Tibial nerve (tissue), 4 donors: Measurements from ENCODE around the gene PITPNM3. TPM values are rescaled to one million over a fixed set of nuclear protein-coding genes. Genes with fewer than 3 reads are reported as not detected.

Experiments
- DNase-seq, 2 donors: peaks; one replicate each; pipeline ENCODE4 v3.0.0-alpha.2; 2019; ENCODE audit warnings: low spot score in 2 of 2
- H3K27ac ChIP-seq, 4 donors: fragments of 200-600 bp; sonication (generic) in 3 of 4; one replicate each; pipeline ENCODE4 v1.5.1; 2017 to 2019; ENCODE audit warnings: mild to moderate bottlenecking in 1 of 4
- H3K27me3 ChIP-seq, 2 donors: fragments of 200-600 bp; sonication (generic) in 1 of 2; one replicate each; pipeline versions ENCODE4 v1.5.1 to v1.6.0; 2017 to 2019
- H3K36me3 ChIP-seq, 3 donors: fragments of 200-600 bp; sonication (generic); one replicate each; pipeline ENCODE4 v1.5.1; 2018 to 2019
- H3K4me1 ChIP-seq, 4 donors: fragments of 200-600 bp; sonication (generic) in 3 of 4; one replicate each; pipeline ENCODE4 v1.5.1; 2017 to 2019
- H3K4me3 ChIP-seq, 4 donors: fragments of 200-600 bp; sonication (generic) in 3 of 4; one replicate each; pipeline ENCODE4 v1.5.1; 2017 to 2019; ENCODE audit warnings: mild to moderate bottlenecking in 1 of 4, moderate library complexity in 1 of 4
- H3K9me3 ChIP-seq, 4 donors: fragments of 200-600 bp; sonication (generic) in 3 of 4; one replicate each; pipeline ENCODE4 v1.5.1; 2017 to 2019
- CTCF ChIP-seq, 5 experiments: fragments of 200-600 bp in 3 of 5; fragments of 450-650 bp in 2 of 5; sonication (generic) in 3 of 5; IDR thresholded peaks; one replicate each; pipeline ENCODE4 v1.5.1; 2016 to 2019; ENCODE audit warnings: antibody characterized with exemption in 5 of 5, mild to moderate bottlenecking in 3 of 5, moderate library complexity in 2 of 5
- EP300 ChIP-seq, 2 donors: sonication (generic); formaldehyde crosslinking; IDR thresholded peaks; one replicate each; pipeline ENCODE4 v1.6.1; 2017; ENCODE audit warnings: antibody characterized with exemption in 2 of 2, mild to moderate bottlenecking in 1 of 2
- POLR2A ChIP-seq, 2 donors: fragments of 450-650 bp; IDR thresholded peaks; one replicate each; pipeline ENCODE4 v1.6.1; 2017; ENCODE audit warnings: antibody characterized with exemption in 2 of 2, mild to moderate bottlenecking in 2 of 2, moderate library complexity in 2 of 2
- WGBS, 2 donors: methylation state at CpG; one replicate each; pipeline ENCODE4 v1.1.5; 2018; 5-methylcytosine and 5-hydroxymethylcytosine counted together
- total RNA-seq, 4 donors: library from RNA; depleted of rRNA; stranded (reverse); fragments of >200 nt; gene quantifications; one replicate each; pipeline ENCODE4 v1.1.0, GENCODE V29; 2016

PITPNM3 gene
- total RNA-seq, 4 donors from 2014 or later = 0.90 to 5.2 (median 2.3) TPM

- 80 to 81% methylated on average over 9 to 10 of the region's 10 CpGs for WGBS, 2 donors
- no peak overlapping the region for H3K4me3 ChIP-seq
- DNase-seq = no peak
Observed at GRCh38 chr17:6546069-6546718, 10.2 kb downstream of the PITPNM3 start.

GRCh38 chr17:6545291-6545690 is 11.1 kb downstream of the PITPNM3 start:
- Histone ChIP-seq H3K36me3 (no peaks in the 10 kb centered on the region), H3K4me1 (peaks cover 0 to 9% (median 0%) of the 10 kb centered on the region in 4 donors), H3K27me3 (no peaks in the 10 kb centered on the region), H3K9me3 (no peaks in the 10 kb centered on the region), H3K27ac (no peak overlapping the region), H3K4me3 (no peak overlapping the region)
- TF ChIP-seq CTCF (IDR thresholded peaks at IDR 0.05) = no peak
- no peak for TF ChIP-seq EP300 (IDR thresholded peaks at IDR 0.05)
- TF ChIP-seq POLR2A (IDR thresholded peaks at IDR 0.05) = no peak
- WGBS, 2 donors = 50 to 56% methylated on average over 8 of the region's 8 CpGs
- DNase-seq = no peak

More at GRCh38 chr17:6546069-6546718, 10.2 kb downstream of the PITPNM3 start:
- TF ChIP-seq POLR2A (IDR thresholded peaks at IDR 0.05) = no peak
- no peak for TF ChIP-seq EP300 (IDR thresholded peaks at IDR 0.05)
- no peak for TF ChIP-seq CTCF (IDR thresholded peaks at IDR 0.05)
- Histone ChIP-seq H3K9me3 (no peaks in the 10 kb centered on the region), H3K36me3 (no peaks in the 10 kb centered on the region), H3K27me3 (no peaks in the 10 kb centered on the region), H3K4me1 (peaks cover 0 to 9% (median 0%) of the 10 kb centered on the region in 4 donors), H3K27ac (no peak overlapping the region)

GRCh38 chr17:6544011-6544370 is 12.4 kb downstream of the PITPNM3 start:
- Histone ChIP-seq H3K36me3 (no peaks in the 10 kb centered on the region), H3K4me3 (no peak overlapping the region), H3K27ac (no peak overlapping the region), H3K4me1 (peaks cover 0 to 9% (median 0%) of the 10 kb centered on the region in 4 donors), H3K9me3 (peaks cover 0 to 5% (median 0%) of the 10 kb centered on the region in 4 donors), H3K27me3 (no peaks in the 10 kb centered on the region)
- TF ChIP-seq CTCF (IDR thresholded peaks at IDR 0.05) (no peak), EP300 (IDR thresholded peaks at IDR 0.05) (no peak), POLR2A (IDR thresholded peaks at IDR 0.05) (no peak)
- WGBS, 2 donors = 87 to 96% methylated on average over 3 to 5 of the region's 5 CpGs
- no peak for DNase-seq

- Histone ChIP-seq H3K4me1 (peaks cover 0 to 4% (median 0%) of the 10 kb centered on the region in 4 donors), H3K27me3 (no peaks in the 10 kb centered on the region), H3K4me3 (no peak overlapping the region), H3K36me3 (no peaks in the 10 kb centered on the region), H3K9me3 (peaks cover 0 to 8% (median 0%) of the 10 kb centered on the region in 4 donors), H3K27ac (no peak overlapping the region)
- WGBS, 2 donors = 79 to 81% methylated on average over 16 of the region's 16 CpGs
- no peak for TF ChIP-seq CTCF (IDR thresholded peaks at IDR 0.05)
- no peak for TF ChIP-seq EP300 (IDR thresholded peaks at IDR 0.05)
- TF ChIP-seq POLR2A (IDR thresholded peaks at IDR 0.05) = no peak
- no peak for DNase-seq
Observed at GRCh38 chr17:6543079-6544010, 13.0 kb downstream of the PITPNM3 start.

GRCh38 chr17:6542577-6542976 is 13.8 kb downstream of the PITPNM3 start:
- H3K4me3 ChIP-seq = no peak overlapping the region
- DNase-seq = no peak
- no peaks in the 10 kb centered on the region for H3K27me3 ChIP-seq
- H3K9me3 ChIP-seq = peaks cover 0 to 8% (median 0%) of the 10 kb centered on the region in 4 donors
- TF ChIP-seq POLR2A (IDR thresholded peaks at IDR 0.05) = no peak
- no peak for TF ChIP-seq CTCF (IDR thresholded peaks at IDR 0.05)
- no peak for TF ChIP-seq EP300 (IDR thresholded peaks at IDR 0.05)
- no peak overlapping the region for H3K27ac ChIP-seq
- H3K36me3 ChIP-seq = peaks cover 0 to 6% (median 0%) of the 10 kb centered on the region in 3 donors
- no peaks in the 10 kb centered on the region for H3K4me1 ChIP-seq
- 91 to 93% methylated on average over 4 of the region's 4 CpGs for WGBS, 2 donors
